EH (cell line): ENCODE data around the gene PPIC.

ENCODE experiments used
- DNase-seq: peaks from one replicate; pipeline ENCODE4 v3.0.0-alpha.2; 2015; ENCODE audit warnings: low read depth

The PPIC gene

DNA sequence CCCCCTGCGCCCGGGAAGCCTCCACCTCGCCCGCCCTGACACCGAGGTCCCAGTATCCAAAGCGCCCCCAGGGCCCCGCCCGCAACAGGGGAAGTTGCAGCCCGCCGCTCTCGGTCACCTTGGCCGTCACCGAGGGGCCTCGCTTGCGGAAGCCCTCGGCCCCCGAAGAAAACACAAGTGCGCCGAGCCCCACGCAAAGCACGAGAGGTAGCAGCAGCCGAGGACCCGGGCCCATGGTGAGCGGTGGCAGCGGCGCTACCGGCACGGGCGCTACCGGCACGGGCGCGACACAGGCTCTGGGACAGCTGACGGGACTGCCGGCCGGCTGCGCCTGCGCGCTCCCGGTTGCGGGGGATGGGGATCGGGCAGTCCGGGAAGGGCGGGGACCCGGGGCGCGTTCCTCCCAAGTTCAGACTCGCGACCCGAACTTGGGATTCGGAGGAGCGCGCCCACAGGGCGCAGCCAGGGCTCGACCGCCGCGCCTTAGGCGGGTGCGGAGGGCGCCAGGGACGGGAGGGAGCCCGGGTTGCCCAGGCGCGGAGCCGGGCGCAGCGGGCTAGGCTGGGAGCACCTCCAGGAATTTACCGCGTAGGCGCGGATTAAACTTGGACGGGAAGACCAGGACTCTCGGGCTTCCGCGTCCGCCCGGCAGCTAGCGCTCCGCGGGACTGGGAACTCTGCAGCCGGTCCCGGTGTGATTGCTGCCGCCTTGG, at the start of gene PPIC:
Gene PPIC, minus strand, starts transcription at position 335 of the 713 bp plus-strand sequence. Its CDS starts 100 bp downstream, at position 235.
- peak; percentile 85 for DNase-seq

DNA sequence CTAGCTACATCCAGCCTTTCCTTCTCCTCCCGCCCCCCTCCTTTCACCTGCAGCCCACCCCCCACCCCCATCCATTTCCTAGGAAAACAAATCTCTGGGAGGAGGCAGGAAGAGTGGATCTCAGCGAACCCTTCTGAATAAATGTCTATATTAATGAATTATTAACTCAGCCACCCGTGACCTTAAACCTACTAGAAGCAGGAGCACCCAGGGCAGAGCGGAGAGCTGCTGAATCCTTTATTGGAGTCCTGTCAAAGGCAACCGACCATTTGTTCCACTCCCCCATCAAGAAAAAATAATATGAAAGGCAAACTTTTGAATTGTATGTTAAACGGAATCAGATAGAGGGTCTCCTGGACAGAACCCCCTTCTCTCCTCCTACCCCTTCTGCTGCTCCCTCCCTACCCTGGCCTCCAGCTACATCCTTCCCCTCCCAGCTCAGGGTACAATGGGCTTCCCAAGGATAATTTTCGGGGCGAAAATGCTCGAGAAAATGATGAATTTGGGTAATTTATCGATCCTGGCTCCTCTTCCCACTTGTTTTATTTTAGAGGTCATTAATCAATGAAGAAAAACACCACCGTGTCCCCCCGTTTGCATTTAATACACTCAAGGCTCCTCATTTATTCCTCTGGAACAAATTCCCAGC, 49.2 kb upstream of the PPIC start:
- DNase-seq, result no peak

DNA sequence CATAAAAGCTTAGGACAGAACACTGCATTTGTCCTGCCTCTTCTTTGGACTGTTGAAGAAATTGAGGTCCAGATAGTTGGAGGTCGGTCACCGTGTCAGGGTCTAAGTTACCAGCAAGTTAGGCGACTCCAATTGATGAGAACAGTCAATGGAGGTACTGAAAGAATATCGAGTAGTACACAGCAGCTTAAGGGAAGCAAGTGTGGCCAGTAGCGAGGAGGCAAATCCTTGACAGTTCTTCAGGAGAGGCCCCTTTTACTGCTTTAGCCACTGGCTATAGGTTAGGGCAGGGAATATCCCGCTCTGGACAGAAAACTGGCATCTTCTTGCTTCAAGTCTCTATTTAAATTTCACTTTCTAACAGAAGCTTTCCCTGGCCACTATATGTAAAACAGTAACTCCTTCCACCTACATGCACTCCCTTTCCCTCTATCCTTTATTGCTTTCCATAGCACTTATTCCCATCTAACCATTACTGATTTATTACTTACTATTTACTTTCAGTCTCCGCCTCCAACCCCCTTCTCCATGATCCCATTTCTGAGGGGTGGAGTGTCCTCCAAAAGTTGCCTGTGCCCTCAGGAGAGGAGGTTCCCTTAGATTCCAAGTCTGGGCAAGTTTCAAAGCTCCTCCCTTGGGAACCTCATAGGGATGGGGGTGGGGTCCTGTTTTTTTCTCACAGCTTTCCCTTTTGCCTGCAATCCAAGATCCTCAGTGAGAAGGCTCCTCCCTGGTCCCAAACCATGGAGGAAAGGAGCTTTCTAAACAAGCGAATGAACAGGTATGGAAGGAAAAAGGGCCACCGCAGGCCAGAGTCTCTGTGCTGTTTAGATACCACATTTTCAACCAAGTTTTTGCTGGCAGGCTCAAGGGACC, 48.4 kb upstream of the PPIC start:
- DNase-seq, result no peak

DNA sequence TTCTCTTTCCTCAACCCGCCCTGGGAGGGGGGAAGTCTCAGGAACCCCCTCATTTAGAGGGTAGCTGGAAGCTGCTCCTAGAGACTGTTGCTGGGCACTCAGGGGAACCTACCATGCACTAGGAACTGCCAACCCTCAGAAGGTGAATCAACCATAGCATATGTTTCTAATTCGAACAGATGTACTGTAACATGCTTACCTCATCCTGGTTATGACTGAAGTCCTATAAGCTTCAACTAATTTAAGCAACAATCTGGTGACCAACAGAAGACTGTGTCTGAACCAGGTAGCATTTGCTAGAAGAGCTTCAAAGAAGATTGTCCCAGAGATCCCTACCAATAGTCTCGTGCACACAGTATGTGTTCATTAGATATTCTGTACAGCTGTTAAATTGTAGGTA, 46.8 kb upstream of the PPIC start:
- DNase-seq, result no peak

DNA sequence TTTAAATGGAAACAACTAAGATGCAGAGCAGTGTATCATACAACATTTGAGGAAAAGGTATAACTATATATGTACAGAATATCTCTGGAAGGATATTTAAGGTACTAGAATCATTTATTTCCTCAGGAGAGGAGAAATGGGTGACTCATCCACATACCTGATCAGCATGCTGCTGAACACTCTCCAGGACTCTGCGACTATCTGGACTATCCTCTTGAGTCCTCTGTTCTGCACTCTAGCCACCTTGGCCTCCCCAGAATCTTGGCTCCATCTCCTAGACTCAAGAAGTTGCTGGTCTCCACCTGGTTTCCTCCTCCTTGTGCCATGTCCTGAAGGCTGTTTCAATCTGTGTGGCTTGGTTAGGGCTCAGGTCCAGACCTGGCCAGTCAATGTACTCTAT, 43.7 kb upstream of the PPIC start:
- no peak for DNase-seq

DNA sequence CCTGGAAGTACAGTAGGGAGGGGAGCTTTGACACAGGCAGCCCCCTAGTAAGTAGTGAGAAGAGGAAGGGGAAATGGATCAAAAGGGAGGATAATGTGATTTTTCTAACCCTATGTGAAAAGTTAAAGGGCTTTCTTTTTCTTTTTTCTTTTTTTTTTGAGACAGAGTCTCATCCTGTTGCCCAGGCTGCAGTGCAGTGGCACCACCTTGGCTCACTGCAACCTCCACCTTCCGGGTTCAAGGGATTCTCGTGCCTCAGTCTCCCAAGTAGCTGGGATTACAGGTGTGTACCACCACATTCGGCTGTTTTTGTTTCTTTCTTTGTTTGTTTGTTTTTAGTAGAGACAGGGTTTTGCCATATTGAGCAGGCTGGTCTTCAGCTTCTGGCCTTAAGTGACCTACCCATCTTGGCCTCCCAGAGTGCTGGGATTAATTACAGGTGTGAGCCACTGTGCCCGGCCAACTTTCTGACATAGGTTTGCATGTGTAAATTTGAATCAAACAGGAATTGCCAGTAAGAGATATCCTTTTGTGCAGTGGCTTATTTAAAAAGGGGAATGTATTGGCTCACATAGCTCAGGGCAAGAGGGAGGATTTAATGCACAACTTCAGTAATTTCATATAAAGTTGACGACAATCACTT, 39.1 kb upstream of the PPIC start:
- DNase-seq, result no peak

DNA sequence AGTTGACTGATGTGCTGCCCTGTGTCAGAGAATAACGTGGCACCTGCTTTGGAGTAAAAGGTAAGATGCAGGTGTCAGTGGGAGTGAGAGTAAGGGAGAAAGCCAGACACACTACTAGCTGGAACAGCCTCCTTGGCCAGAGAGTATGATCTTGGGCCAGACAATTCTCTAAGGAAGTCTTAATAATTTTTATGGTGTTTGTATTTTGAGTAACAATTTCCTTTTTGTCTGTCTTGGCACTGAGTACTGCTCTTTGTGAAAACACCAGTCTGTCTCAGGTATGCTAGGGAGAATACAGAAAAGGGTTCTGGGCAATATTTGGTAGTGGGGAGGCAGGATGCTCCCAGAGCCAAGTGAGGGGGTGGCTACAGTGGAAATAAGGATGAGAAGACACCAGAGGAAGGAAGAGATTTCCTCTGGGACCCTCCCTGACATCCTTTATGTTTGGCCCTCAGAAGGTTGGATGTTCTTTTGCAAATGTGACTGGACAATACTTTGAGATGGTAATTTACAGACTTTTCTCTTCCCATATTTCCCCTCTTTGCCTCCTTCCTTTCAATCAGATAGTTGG, 31.9 kb upstream of the PPIC start:
- no peak for DNase-seq

DNA sequence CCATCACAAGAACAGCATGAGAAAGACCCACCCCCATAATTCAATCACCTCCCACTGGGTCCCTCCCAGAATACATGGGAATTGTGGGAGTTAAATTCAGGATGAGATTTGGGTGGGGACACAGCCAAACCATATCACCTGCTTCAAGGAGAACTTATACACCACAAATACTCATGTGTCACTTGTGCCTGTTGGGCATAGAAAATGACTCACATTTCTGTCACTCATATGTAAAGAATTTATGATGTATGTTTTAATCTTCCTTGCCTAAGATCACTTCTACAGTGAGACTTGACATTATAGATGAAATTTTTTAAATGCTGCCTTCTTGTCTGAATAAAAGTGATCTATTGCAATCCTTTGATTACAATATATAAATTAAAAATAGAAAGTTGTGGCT, 29.5 kb upstream of the PPIC start:
- DNase-seq, result no peak

DNA sequence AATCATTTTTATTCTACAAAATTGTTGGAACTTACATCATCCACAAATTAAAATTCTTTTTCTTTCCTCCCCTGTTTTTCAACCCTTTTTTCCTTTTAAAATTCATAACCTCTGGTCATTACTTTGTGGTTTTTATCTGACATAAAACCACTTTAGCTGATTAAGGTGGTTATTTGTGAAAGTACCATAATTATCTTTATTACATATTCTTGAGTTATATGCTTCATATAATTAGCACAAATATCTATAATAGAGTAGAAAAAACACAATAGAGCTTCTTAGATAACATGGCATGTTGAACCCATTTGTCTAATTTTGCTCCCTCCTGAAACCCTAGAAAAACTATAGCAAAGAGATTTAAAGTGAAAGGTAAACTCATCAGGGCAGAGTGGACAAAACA, 22.9 kb upstream of the PPIC start:
- DNase-seq, result no peak

DNA sequence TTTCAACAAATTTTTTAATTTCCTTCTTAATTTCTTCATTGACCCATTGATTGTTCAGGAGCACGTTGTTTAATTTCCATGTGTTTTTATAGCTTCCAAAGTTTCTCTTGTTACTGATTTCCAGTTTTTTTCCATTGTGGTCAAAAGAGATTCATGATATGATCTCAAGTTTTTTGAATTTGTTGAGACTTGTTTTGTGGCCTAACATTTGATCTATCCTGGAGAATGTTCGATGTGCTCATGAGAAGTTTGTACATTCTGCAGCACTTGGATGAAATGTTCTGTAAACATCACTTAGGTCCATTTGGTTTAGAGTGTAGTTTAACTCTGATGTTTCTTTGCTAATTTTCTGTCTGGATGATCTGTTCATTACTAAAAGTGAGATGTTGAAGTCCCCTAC, 14.7 kb upstream of the PPIC start:
- DNase-seq, result no peak

DNA sequence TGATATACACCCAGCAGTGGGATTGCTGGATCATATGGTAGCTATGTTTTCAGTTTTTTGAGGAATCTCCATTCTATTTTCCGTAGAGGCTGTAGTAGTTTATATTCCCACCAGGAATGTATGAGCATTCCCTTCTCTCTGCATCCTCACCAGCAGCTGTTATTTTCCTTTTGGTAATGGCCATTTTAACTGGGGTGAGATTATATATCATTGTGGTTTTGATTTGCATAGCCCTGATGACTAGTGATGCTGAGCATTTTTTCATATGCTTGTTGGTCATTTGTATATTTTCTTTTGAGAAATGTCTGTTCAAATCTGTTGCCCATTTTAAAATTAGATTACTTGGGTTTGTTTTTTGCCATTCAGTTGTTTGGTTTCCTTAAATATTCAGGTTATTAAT, 11.2 kb upstream of the PPIC start:
- peak; percentile 56 for DNase-seq

DNA sequence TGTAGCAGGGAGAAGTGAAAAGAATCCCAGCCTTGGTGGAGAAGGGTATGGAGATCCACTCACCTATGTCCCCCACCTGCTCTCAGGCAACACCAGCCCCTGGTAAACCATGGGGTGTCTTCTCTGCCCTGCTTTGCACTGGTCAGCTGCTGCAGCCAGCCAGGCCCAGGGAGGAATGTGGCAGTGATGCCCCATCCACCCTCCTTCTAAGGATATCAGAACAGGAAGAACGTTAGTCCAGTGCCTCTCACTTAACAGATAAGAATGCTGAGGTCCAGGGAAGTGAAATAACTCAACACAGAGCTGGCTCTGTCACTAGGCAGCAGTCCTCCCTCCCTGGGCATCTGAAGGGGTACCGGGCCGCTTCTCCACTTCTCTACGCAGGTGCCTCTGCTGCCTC, 9.7 kb upstream of the PPIC start:
- no peak for DNase-seq

DNA sequence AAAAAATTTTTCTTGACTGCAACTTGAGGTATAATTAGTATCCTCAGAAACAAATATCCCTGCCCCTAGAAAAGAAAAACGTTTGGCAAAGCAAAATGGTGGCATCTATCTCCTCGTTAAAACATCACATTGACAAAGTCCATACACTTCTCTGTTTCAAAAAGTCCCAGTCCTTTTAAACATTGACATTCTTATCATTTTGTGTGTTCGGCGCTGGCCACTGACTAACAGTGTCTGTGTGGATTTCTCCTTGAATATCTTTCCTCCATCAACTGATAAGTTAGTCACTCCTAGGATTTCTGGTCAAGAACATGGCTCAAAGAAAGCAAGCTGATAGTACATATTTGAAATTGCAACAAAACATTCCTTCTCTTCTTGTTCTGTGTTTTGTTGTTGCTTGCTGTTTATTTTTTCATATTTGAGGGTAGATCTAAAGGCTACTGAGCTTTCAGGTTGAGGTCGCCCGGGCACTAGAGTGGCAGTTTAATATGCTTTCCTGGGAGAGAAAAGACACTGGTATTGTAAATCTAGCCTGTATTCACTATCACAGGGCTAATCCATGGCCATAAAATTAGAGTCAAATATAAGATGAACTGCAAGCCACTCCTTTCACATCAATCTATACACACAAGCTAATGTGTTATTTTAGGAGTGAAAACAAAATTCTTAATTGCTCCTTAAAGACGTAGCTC, 8.5 kb upstream of the PPIC start:
- no peak for DNase-seq

DNA sequence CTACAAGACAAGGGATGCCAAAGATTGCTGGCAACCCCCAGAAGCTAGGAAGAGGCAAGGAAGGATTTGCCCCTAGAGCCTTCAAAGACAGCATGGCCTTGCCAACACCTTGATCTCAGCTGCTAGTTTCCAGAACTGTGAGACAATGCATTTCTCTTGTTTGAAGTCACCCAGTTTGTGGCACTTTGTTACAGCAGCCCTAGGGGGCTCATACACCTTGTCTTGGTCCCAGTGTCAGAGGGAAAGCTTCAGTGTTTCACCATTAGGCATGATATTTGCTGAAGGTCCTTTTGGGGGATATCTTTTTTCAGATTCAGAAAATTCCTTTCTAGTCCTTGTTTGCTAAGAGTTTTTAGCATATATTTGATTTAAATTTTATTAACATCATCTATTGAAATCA, 3.1 kb upstream of the PPIC start:
- no peak for DNase-seq

DNA sequence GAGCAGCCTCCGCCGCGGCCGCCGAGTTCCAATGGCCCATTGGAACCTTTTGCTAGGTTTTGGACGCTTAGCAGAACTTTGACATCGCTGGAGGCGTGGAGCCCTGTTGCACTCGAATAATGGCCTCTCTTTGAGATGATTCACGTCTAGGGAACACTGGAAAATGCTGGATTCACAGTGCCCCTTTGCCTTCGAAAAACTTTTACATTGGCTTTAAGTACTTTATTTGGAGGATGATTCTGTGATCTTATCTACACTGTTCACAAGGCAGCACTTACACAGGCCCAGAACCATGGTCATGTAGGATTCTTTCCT, 536 bp upstream of the PPIC start:
- no peak for DNase-seq

DNA sequence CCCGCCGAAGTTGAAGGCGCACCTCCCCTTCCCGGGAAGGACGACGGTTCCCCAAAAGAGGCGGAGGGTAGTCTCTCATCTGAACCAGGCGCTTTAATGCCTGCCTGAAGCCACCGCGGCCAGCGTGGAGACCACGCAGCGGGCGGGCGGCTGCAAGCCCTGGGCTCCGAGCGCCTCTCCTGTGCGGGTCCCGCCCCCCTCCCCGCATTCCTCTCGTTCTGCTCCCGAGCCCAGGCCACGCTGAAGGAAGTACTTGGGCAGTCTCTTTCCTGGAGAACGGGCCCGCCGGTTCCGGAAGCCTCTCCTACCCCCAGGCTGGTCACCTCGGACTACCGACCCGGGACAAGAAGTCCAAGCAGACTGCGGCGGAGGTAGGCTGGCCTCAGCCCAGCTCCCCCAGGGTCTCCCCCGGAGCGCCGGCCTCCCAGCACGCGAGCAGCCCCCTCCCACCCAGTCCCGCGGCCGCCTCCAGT, 571 bp downstream of the PPIC start:
- peak; percentile 64 for DNase-seq

DNA sequence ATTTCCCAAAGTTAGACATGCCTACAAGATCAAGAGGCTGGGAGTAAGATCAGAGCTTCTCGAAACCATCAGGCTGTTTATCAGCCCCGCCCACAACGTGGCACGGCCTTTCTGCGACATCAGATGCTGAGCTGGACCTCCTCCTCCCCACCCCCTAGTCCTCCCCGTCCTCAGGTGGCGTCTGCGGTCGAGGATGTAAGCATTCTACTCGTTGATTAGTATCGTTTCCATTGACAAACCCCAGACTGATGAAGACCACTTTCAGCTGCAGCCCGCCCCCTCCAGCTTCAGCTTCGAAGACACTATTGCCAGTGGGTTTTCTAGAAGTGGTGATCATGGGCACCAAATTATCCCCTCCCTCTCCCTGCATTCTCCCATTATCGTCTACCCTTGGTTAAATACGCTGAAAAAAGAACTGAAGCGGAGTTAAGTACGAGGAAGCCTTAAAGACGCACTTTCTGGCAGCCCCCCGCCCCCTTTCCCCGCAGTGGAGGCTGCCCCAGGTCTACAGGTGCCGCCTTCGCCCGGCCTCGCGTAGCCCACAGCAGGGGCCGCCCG, 1.1 kb downstream of the PPIC start:
- DNase-seq, result peak; percentile 49

DNA sequence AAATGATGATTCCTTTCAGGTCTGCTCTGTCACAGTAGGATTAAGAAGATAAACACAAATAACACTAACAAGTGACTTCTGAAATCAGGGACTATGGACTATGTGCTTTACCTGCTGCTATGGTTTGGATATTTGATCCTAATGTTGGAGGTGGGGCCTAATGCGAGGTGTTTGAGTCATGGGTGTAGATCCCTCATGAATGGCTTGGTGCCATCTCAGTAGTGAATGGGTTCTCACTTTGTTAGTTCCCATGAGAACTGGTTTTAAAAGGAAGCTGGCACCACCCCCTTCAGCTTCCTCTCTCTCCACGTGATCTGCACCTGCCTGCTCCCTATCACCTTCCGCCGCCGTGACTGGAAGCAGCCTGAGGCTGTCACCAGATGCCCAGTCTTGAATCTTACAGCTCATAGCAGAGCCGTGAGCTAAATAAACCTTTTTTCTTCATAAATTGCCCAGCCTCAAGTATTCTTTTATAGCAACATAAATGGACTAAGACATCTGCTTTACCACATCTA, 3.3 kb downstream of the PPIC start:
- no peak for DNase-seq

DNA sequence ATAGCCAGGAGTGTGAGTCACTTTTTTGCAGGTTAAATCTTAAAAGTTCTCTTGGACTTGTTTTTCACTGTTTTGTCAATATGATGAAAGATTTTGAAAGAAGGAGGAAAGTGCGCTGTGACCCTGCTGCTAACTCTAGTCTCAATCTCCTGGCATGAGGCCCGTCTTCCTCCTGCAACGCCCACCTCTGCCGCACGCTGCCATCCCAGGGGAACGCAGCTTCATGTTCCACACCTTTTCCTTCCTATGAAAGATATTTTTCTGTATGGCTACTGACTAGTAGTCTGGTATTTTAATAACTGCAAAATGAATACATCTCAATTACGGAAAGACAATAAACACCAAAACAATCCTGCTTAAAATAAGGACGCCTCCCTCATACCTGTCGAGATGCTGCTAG, 8.3 kb downstream of the PPIC start:
- DNase-seq, result no peak

DNA sequence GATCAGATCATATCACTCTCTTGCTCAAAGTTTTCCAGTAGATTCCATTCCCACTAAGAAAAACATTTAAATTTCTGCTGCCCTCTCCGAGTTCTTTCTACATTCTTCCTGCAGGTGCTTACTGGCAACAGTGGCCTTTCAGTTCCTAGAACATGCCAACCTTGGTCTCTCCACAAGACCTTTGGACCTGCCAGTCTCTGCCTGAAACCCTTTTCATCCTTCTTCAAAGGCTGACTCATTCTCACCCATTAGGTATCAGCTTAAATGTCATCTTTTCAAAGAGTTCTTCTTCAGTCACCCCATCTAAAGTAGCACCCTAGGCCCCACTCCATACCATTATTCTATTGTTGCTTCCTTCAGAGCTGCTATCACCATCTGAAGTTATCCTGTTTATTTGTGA, 21.8 kb downstream of the PPIC start:
- DNase-seq, result no peak

DNA sequence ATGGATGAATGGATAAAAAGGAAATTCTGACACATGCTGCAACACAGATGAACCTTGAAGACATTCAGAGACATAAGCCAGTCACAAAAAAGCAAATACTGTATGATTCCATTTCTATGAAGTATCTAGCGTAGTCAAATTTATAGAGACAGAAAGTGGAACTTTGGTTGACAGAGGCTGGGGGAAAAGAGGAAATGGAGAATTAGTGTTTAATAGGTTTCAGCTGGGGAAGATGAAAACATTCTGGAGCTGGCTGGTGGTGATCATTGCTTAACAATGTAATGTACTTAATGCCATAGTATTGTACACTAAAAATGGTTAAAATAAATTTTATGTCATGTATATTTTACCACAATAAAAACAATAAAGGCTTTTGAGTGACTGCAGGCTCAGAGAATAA, 24.2 kb downstream of the PPIC start:
- DNase-seq, result peak; percentile 35
